GM12875 (cell line): ENCODE results near the gene SNRNP27.

Experiments
- H3K4me3 ChIP-seq: one replicate; pipeline ENCODE4 v1.5.1; 2011; ENCODE audit warnings: low read depth, low read length, control low read depth
- CTCF ChIP-seq: IDR thresholded peaks from 2 replicates; pipeline ENCODE4 v1.5.1; 2011; ENCODE audit warnings: low read depth, mild to moderate bottlenecking, control low read depth, inconsistent platforms, low read length, moderate library complexity, borderline replicate concordance; ENCODE audit not compliant: insufficient read depth

The SNRNP27 gene

GRCh38 chr2:69893684-69894551, at the start of gene SNRNP27:
TSS of gene SNRNP27 (plus strand) at chr2:69893956. CDS start at chr2:69893985, 29 bp downstream.
- TF ChIP-seq CTCF, result no peak
- H3K4me3 ChIP-seq, result peak within 1 kb of the TSS; percentile 53

GRCh38 chr2:69843993-69844392, 49.8 kb upstream of the SNRNP27 start:
- H3K4me3 ChIP-seq, result no peak overlapping the region
- TF ChIP-seq CTCF, result no peak

GRCh38 chr2:69844560-69844959, 49.2 kb upstream of the SNRNP27 start:
- TF ChIP-seq CTCF, result no peak

GRCh38 chr2:69846182-69847067, 47.3 kb upstream of the SNRNP27 start:
- TF ChIP-seq CTCF, result no peak
- no peak overlapping the region for H3K4me3 ChIP-seq

More at GRCh38 chr2:69844560-69844959, 49.2 kb upstream of the SNRNP27 start:
- no peak overlapping the region for H3K4me3 ChIP-seq

- no peak overlapping the region for H3K4me3 ChIP-seq
- TF ChIP-seq CTCF, result no peak
Measured at GRCh38 chr2:69847068-69847828, 46.5 kb upstream of the SNRNP27 start.

GRCh38 chr2:69848186-69848790, 45.5 kb upstream of the SNRNP27 start:
- no peak overlapping the region for H3K4me3 ChIP-seq
- TF ChIP-seq CTCF, result no peak
